ENCODE results near the gene WDHD1. TPM values are rescaled to one million over a fixed set of nuclear protein-coding genes. Genes with fewer than 3 reads are reported as not detected.
"Not testable (repeated sequence)": the region's sequence is repeated elsewhere in the genome, so short reads cannot be mapped to it uniquely, and the experiment has no call there.

The WDHD1 gene, protein sequence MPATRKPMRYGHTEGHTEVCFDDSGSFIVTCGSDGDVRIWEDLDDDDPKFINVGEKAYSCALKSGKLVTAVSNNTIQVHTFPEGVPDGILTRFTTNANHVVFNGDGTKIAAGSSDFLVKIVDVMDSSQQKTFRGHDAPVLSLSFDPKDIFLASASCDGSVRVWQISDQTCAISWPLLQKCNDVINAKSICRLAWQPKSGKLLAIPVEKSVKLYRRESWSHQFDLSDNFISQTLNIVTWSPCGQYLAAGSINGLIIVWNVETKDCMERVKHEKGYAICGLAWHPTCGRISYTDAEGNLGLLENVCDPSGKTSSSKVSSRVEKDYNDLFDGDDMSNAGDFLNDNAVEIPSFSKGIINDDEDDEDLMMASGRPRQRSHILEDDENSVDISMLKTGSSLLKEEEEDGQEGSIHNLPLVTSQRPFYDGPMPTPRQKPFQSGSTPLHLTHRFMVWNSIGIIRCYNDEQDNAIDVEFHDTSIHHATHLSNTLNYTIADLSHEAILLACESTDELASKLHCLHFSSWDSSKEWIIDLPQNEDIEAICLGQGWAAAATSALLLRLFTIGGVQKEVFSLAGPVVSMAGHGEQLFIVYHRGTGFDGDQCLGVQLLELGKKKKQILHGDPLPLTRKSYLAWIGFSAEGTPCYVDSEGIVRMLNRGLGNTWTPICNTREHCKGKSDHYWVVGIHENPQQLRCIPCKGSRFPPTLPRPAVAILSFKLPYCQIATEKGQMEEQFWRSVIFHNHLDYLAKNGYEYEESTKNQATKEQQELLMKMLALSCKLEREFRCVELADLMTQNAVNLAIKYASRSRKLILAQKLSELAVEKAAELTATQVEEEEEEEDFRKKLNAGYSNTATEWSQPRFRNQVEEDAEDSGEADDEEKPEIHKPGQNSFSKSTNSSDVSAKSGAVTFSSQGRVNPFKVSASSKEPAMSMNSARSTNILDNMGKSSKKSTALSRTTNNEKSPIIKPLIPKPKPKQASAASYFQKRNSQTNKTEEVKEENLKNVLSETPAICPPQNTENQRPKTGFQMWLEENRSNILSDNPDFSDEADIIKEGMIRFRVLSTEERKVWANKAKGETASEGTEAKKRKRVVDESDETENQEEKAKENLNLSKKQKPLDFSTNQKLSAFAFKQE
- total RNA-seq, result 10 to 100 TPM; 66.0 to 69.2 TPM

DNA sequence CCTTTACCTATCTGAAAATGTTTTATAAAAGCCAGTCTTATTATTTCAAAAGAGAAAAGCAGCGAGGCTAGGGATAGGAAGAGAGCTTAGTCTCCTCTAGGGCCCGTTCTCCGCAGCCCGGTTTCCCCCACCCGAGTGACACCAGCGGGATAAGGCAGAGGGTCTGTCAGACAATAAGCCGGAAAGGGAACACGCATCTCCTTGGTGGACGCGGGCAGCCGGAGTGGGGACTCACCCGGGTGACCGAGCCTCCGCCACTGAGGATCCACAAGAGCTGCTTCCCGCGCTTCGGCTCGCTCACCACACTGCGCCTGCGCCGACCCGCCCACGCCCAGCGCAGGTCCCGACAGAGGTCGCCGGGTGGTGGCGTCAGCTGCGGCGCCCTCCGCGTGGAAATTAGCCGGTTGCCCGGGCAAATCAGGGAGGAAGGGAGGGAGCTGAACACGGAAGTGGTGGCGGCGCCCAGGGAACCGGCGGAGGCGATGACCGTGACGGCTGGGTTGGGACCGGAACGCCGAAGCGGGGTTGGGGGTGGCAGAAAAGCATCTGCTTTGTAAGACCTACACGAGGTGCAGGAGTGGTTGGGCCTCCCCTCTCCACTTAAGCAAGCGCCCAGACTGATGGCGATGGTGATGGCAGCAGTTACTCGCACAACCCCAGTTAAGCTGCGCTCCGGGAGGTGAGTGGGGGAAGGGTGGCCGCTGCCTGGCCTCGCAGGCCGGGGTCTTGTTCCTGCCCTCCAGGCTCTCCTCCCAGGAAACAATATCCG, at the start of gene WDHD1, which contains the start of gene SOCS4:
WDHD1 (minus strand) TSS at position 307 of the 769 bp plus-strand sequence. CDS start 312 bp downstream, outside the sequence.
SOCS4 (plus strand) TSS at position 444 of the 769 bp plus-strand sequence. CDS start 15,806 bp downstream, outside the sequence.
- H3K36me3 Mint-ChIP-seq, result peaks cover 36% of the 10 kb centered on the region
- peak within 1 kb of the TSS; percentile 96 for H3K27ac Mint-ChIP-seq
- DNase-seq, result peak; percentile 99
- no peaks in the 10 kb centered on the region for H3K9me3 Mint-ChIP-seq
- H3K4me3 Mint-ChIP-seq, result peak within 1 kb of the TSS; percentile 96
- H3K4me1 Mint-ChIP-seq, result peaks cover 45% of the 10 kb centered on the region
- H3K27me3 Mint-ChIP-seq, result no peaks in the 10 kb centered on the region

DNA sequence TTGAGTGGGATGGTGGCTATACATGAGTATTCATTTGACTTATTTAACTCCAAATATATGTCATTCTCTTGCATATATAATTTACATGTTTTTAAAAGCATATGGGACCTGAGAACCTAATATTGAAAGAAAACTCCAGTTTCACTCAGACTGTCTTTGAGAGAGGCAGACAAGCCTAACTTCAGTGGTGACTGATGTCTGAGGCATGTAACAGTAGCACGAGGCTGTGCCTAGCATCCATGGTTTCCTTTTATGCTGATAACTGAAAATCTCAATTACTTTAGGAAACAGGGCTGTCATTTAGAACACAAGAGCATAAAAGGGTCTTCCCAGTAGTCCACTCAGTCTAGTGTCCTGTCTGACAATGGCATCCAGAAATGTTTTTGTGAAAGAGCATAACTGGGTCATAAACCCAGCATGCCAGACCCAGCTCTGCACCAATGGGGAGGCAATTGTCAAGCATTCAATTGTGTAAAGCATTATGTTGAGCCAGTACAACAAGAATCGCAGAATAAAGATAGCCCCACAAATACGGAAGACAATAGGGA, 48.8 kb upstream of the WDHD1 start:
- peaks cover 26% of the 10 kb centered on the region for H3K4me1 Mint-ChIP-seq
- no peak overlapping the region for H3K4me3 Mint-ChIP-seq

DNA sequence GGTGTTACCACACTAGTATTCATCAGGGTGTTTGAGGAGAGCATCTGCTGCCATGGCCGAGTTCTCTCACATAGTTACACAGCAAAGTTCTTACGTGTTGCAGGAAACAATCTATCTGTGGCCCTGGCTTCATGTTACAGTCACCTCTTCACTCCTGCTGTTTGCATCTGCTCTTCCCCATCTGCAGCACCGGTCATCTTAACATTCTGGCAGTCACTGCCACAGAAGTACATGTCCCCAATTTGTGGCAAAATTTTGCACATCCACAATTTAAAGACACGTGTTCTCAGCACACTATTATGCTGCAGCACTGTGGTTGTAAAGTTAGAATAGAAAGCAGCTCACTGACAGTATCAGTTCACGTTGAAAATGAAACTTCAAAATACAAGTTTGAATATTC, 47.8 kb upstream of the WDHD1 start:
- no peak for DNase-seq
- H3K9me3 Mint-ChIP-seq, result no peaks in the 10 kb centered on the region
- H3K27ac Mint-ChIP-seq, result no peak overlapping the region

More for the DNA sequence above, 48.8 kb upstream of the WDHD1 start:
- Mint-ChIP-seq H3K9me3 (no peaks in the 10 kb centered on the region), H3K27me3 (no peaks in the 10 kb centered on the region), H3K27ac (no peak overlapping the region), H3K36me3 (peaks cover 8% of the 10 kb centered on the region)
- DNase-seq, result no peak

DNA sequence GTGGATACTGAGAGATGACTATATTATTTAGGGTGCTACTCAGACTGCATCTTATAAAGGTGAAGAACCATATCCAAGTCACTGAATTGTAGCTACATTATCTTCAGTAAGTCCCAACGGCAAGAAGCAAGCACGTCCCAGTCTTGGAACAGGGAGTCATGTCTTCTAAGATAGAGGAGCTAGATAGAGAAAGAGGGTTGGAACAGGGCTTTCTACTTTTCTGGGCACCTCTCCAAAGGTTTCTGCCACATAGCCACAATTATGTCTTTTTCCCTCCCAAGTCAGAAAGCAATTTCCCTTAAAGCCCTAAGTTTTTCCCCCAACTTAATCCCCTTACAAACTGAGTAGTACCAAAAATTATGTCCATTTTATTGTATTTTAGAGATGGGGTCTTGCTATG, 47.0 kb upstream of the WDHD1 start:
- Mint-ChIP-seq H3K27me3 (no peaks in the 10 kb centered on the region), H3K36me3 (peaks cover 8% of the 10 kb centered on the region), H3K4me3 (no peak overlapping the region), H3K4me1 (peaks cover 26% of the 10 kb centered on the region), H3K9me3 (no peaks in the 10 kb centered on the region), H3K27ac (no peak overlapping the region)
- no peak for DNase-seq

More for the DNA sequence above, 47.8 kb upstream of the WDHD1 start:
- Mint-ChIP-seq H3K36me3 (peaks cover 8% of the 10 kb centered on the region), H3K4me1 (peaks cover 26% of the 10 kb centered on the region), H3K4me3 (peak overlapping the region; percentile 29), H3K27me3 (no peaks in the 10 kb centered on the region)

DNA sequence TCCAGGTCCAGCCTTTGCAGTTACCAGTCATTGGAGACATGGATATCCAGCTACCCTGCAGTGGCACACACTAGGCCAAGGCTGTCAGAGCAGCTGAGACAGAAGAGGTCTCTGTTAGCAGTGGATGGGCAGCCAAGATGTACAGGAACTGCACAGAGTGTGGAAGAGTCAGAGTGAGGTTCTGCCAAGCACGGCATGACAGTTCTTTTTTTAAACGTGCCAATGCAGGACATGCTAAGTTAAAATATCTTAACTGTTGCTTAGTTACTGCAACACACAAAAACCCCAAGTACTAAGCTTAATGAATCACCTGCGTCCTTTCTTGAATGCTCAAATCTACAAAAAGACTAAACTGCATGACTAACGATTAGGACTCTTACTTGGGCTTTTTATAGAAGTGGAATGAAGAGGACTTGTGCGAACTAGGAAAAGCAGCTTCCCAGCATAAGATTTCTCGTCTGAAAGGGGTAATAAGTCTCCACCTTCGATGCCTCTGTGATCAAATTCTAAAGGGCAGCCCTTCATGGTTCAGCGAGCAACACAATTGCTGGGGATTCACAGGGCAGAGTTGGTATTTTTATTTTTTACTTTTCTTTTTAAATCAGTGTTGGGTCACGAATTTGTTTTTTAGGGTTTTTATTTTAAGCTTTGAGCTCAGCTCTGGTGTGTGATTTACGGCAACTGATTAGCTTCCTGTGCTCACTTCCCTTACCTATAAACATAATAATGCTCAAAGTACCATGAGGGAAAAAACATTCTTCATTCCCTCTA, 45.2 kb upstream of the WDHD1 start:
- no peaks in the 10 kb centered on the region for H3K9me3 Mint-ChIP-seq
- DNase-seq, result peak; percentile 21
- H3K27me3 Mint-ChIP-seq, result no peaks in the 10 kb centered on the region
- H3K4me3 Mint-ChIP-seq, result peak overlapping the region; percentile 36
- H3K4me1 Mint-ChIP-seq, result peaks cover 26% of the 10 kb centered on the region
- H3K36me3 Mint-ChIP-seq, result peaks cover 15% of the 10 kb centered on the region
- H3K27ac Mint-ChIP-seq, result peak overlapping the region; percentile 68

DNA sequence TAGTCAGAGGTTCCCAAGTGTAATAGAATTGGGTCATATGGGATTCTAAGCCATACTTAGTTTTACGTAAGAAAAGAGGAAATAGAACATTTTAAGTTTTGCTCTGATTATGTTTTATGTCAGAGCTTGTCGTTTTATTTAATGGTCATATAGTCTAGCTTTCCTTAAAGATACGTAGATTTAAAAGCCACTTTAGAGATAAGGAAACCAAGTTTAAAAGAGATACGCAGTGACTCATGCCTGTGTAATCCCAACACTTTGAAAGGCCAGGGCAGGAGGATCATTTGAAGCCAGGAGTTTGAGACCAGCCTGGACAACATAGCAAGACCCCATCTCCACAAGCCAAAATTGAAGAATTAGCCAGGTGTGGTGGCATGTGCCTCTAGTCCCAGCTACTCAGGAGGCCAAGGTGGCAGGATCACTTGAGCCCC, 44.1 kb upstream of the WDHD1 start:
- Mint-ChIP-seq H3K9me3 (no peaks in the 10 kb centered on the region), H3K4me1 (peaks cover 26% of the 10 kb centered on the region), H3K36me3 (peaks cover 21% of the 10 kb centered on the region), H3K27ac (peak overlapping the region; percentile 29), H3K4me3 (no peak overlapping the region), H3K27me3 (no peaks in the 10 kb centered on the region)
- no peak for DNase-seq

DNA sequence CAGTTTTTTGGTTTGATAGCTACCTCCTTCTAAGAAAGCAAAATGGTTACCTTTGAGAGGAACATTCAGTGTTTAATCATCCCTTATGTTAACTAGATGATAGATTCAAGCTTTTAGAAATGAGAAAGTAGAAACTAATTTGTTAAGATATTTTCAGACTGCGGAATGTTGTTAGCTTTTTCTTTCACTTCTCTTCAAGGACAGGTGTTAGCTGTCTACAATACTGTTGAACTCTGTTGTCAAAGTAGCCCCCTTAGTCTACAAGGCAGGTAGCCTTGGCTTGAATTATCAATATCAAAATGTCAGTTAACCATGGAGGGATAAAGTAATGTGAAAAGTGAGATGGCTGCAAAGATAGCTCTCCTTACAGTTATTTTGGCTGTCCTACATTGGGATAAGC, 39.3 kb upstream of the WDHD1 start:
- peaks cover 11% of the 10 kb centered on the region for H3K4me1 Mint-ChIP-seq
- no peaks in the 10 kb centered on the region for H3K27me3 Mint-ChIP-seq
- no peak overlapping the region for H3K4me3 Mint-ChIP-seq
- no peaks in the 10 kb centered on the region for H3K9me3 Mint-ChIP-seq
- peaks cover 39% of the 10 kb centered on the region for H3K36me3 Mint-ChIP-seq
- no peak for DNase-seq
- no peak overlapping the region for H3K27ac Mint-ChIP-seq

DNA sequence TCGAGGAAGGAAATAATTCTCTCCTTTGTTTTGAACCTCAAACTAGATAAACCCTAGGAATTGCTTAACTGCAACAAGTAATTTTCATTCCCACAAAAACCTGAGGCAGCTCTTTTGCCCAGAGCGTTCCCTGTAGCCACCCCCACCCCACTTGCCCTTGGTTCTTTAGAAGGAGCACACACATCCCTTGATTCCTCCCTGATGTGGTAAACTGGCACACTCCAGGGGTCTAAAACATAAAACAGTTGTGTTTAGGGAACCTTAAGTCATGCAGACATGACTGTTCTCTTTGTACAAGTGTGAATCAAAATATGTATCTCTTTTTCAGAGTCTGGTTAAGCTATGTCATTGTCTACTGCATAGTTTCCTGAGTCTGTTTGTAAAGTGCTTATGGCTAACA, 38.5 kb upstream of the WDHD1 start:
- H3K9me3 Mint-ChIP-seq, result no peaks in the 10 kb centered on the region
- H3K27ac Mint-ChIP-seq, result no peak overlapping the region
- H3K27me3 Mint-ChIP-seq, result no peaks in the 10 kb centered on the region
- no peak for DNase-seq
- H3K4me1 Mint-ChIP-seq, result peaks cover 14% of the 10 kb centered on the region
- H3K4me3 Mint-ChIP-seq, result no peak overlapping the region
- H3K36me3 Mint-ChIP-seq, result peaks cover 39% of the 10 kb centered on the region

DNA sequence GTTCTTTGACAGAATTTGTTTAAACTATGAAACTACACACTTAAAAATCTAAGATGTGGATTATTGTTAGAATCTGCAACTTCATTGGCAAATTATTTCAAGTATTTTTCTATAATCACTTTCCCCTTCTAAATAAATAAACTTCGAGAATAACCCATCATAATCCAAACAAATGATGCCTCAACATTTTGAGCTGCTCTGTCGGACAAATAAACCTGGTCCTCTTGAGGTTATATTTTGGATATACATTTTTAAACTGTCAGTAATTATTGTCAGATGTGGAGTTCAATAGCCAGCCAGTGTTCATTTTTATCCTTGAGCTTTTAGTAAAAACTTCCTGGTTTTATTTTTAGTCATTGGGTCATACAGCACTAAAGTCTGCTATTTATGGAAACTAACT, 38.0 kb upstream of the WDHD1 start:
- Mint-ChIP-seq H3K4me1 (peaks cover 15% of the 10 kb centered on the region), H3K36me3 (peaks cover 41% of the 10 kb centered on the region)
- not testable (repeated sequence) for H3K4me3 Mint-ChIP-seq, H3K9me3 Mint-ChIP-seq, H3K27ac Mint-ChIP-seq, DNase-seq, H3K27me3 Mint-ChIP-seq

DNA sequence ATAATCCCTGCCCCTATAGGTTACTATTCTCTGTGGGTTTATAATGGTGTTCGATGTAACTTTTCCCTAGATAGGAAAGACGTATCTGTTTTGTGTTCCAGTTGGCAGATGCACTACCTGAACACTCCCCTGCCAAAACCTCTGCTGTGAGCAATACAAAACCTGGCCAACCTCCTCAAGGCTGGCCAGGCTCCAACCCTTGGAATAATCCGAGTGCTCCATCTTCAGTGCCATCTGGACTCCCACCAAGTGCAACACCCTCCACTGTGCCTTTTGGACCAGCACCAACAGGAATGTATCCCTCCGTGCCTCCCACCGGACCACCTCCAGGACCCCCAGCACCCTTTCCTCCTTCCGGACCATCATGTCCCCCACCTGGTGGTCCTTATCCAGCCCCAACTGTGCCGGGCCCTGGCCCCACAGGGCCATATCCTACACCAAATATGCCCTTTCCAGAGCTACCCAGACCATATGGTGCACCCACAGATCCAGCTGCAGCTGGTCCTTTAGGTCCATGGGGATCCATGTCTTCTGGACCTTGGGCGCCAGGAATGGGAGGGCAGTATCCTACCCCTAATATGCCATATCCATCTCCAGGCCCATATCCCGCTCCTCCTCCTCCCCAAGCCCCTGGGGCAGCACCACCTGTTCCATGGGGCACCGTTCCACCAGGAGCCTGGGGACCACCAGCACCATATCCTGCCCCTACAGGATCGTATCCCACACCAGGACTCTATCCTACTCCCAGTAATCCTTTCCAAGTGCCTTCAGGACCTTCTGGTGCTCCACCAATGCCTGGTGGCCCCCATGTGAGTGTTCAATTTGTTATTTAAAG, 35.8 kb upstream of the WDHD1 start:
- Mint-ChIP-seq H3K27ac (no peak overlapping the region), H3K36me3 (peaks cover 50% of the 10 kb centered on the region), H3K9me3 (no peaks in the 10 kb centered on the region), H3K4me1 (peaks cover 21% of the 10 kb centered on the region), H3K27me3 (no peaks in the 10 kb centered on the region), H3K4me3 (no peak overlapping the region)
- DNase-seq, result no peak

DNA sequence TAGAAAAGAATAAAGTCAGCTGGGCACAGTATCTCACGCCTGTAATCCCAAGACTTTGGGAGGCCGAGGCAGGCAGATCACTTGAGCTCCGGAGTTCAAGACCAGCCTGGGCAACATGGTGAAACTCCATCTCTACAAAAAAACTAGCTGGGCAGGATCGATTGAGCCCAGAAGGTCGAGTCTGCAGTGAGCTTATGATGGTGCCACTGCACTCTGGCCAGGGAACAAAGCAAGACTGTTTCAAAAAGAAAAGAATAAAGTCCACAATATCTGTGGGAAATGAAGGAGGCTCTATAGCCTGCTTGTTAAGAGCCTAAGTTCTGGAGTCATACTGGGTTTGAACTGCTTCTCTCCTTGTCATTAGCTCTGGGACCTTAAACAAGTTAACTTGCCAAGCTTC, 32.4 kb upstream of the WDHD1 start:
- H3K27me3 Mint-ChIP-seq, result no peaks in the 10 kb centered on the region
- no peak overlapping the region for H3K4me3 Mint-ChIP-seq
- no peaks in the 10 kb centered on the region for H3K9me3 Mint-ChIP-seq
- peak overlapping the region; percentile 51 for H3K27ac Mint-ChIP-seq
- DNase-seq, result no peak
- H3K36me3 Mint-ChIP-seq, result peaks cover 50% of the 10 kb centered on the region
- H3K4me1 Mint-ChIP-seq, result peaks cover 34% of the 10 kb centered on the region

DNA sequence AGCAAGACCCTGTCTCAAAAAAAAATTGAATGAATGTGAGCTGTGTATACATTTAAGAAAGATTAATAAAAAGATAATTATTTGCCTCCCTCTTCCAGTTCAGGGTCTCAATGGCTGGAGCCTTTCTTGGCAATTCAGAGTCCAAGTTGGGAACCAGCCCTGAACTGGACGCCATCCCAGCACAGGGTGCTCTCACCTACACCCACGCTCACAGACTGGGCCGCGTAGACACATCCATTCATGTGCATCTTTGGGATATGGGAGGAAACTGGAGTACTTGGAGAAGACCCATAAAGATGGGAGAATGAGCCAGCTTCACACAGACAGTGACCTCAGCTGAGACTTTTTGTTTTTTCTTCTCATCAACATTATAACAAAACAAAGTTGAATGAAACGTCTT, 31.0 kb upstream of the WDHD1 start:
- Mint-ChIP-seq H3K27me3 (no peaks in the 10 kb centered on the region), H3K9me3 (no peaks in the 10 kb centered on the region), H3K36me3 (peaks cover 55% of the 10 kb centered on the region), H3K27ac (no peak overlapping the region), H3K4me1 (peaks cover 45% of the 10 kb centered on the region), H3K4me3 (no peak overlapping the region)
- DNase-seq, result no peak

DNA sequence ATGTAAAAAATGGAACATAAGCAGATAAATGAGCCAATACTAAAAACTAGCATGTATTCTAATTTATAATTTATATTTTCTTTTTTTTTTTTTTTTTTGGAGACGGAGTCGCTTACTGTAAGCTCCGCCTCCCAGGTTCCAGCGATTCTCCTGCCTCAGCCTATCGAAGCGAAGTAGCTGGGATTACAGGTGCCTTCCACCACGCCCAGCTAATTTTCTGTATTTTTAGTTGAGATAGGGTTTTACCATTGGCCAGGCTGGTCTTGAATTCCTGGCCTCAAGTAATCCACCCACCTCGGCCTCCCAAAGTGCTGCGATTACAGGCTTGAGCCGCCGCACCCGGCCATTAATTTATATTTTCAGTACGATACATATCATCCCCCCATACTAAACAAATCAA, 27.2 kb upstream of the WDHD1 start:
- no peak for DNase-seq
- no peaks in the 10 kb centered on the region for H3K27me3 Mint-ChIP-seq
- peak overlapping the region; percentile 50 for H3K4me3 Mint-ChIP-seq
- H3K36me3 Mint-ChIP-seq, result peaks cover 42% of the 10 kb centered on the region
- no peaks in the 10 kb centered on the region for H3K9me3 Mint-ChIP-seq
- no peak overlapping the region for H3K27ac Mint-ChIP-seq
- peaks cover 46% of the 10 kb centered on the region for H3K4me1 Mint-ChIP-seq

Data from activated naive CD8-positive, alpha-beta T cell treated with anti-CD3 and anti-CD28 coated beads for 36 hours (primary cell).